NCI-H187 (cell line): Measurements from ENCODE around the gene USP28.
A peak's percentile ranks its signal among the peaks of the same experiment; 100 is the strongest.
"Not testable (repeated sequence)": the region's sequence is repeated elsewhere in the genome, so short reads cannot be mapped to it uniquely, and the experiment has no call there.

ENCODE experiments used
- DNase-seq, 2 experiments: peaks; one replicate each; lab custom pipeline; 2025; lab: John Stamatoyannopoulos, UW

The USP28 gene, protein sequence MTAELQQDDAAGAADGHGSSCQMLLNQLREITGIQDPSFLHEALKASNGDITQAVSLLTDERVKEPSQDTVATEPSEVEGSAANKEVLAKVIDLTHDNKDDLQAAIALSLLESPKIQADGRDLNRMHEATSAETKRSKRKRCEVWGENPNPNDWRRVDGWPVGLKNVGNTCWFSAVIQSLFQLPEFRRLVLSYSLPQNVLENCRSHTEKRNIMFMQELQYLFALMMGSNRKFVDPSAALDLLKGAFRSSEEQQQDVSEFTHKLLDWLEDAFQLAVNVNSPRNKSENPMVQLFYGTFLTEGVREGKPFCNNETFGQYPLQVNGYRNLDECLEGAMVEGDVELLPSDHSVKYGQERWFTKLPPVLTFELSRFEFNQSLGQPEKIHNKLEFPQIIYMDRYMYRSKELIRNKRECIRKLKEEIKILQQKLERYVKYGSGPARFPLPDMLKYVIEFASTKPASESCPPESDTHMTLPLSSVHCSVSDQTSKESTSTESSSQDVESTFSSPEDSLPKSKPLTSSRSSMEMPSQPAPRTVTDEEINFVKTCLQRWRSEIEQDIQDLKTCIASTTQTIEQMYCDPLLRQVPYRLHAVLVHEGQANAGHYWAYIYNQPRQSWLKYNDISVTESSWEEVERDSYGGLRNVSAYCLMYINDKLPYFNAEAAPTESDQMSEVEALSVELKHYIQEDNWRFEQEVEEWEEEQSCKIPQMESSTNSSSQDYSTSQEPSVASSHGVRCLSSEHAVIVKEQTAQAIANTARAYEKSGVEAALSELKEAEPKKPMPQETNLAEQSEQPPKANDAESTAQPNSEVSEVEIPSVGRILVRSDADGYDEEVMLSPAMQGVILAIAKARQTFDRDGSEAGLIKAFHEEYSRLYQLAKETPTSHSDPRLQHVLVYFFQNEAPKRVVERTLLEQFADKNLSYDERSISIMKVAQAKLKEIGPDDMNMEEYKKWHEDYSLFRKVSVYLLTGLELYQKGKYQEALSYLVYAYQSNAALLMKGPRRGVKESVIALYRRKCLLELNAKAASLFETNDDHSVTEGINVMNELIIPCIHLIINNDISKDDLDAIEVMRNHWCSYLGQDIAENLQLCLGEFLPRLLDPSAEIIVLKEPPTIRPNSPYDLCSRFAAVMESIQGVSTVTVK

DNA sequence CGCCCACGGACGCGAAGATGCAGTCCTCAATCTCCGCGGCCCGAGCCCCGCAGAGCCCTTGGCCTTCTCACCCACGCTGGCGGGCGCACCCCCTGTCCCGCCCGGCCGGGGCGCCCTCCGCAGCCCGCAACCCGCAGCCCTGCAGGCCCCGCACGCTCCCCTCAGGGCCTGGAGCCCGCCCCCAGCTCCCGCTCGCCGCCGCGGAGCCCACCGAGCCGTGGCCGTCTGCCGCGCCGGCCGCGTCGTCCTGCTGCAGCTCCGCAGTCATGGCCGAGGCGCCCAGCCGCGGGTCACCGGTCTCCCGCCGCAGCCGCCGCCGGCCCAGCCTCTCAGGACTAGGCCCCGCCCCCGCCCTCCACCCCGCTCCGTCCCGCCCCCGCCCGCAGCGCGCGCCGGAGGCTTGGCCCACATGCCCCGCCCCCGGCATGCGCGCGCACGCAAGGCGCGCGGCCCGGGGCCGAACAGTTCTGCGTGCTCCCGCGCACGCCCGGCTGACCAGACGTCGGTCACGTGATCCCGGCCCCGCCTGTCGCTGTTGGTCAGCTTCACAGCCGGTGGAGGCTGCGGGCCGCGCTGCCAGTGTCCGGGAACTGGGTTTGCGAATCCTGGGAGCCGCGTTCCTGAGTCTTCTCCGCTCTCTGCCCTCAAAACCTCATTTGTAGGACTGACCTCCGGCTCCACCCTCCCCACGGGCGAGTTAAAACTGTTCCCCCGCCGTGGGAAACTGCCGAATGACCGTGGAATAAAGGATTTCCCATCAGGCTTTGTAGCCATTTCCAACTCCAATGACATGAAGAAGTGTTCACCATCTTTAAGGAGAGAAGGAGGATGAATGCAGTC lies at the start of gene USP28:
TSS of gene USP28 (minus strand) at position 339 of the 840 bp plus-strand sequence. CDS start at position 268, 71 bp downstream.
- DNase-seq, result peak; percentile 85 to 95

- DNase-seq, result no peak
These were observed 48.2 kb upstream of the USP28 start for GRCh38 chr11:113923572-113923971.

GRCh38 chr11:113911491-113911890 lies 36.1 kb upstream of the USP28 start:
- DNase-seq, result not testable (repeated sequence)

DNA sequence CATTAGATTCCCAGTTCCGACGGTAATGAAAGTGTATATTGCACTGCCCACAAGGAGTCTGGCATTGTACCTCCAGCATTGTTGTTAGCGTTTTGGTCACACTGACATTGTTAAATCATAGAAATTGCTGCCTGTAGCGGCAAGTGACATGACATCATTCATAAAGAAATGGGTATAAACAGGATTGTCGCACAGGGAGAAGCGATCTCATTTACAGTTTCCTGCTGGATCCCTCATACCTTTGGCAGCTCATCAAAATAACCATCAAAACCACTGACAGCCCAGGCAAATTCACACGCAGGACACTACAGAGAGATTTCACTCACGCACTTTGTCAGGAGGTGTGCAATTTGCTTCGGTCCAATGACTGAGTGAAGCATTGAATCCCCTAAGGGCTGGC lies 32.7 kb upstream of the USP28 start:
- DNase-seq, result no peak

- DNase-seq, result no peak
These were observed 32.3 kb upstream of the USP28 start for GRCh38 chr11:113907681-113908080.

DNA sequence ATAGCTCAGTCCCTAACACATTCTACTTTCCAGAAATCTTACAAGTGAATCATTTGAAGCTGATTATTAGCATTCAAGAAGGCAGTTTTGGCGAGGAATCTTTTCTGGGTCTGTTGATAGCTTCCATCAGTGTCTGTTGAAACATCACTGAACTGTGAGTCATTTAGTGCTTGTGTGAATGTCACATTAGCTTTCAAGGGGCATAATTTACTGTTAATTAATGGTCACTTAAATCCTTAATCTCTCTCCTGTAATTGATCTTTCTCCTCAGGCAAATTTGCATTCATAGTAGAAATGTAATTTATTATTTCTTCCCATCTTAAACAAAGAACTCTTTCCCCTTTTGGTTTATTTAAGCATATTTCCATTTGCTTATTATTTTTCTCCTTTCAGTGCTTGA lies 31.8 kb upstream of the USP28 start:
- DNase-seq, result no peak

DNA sequence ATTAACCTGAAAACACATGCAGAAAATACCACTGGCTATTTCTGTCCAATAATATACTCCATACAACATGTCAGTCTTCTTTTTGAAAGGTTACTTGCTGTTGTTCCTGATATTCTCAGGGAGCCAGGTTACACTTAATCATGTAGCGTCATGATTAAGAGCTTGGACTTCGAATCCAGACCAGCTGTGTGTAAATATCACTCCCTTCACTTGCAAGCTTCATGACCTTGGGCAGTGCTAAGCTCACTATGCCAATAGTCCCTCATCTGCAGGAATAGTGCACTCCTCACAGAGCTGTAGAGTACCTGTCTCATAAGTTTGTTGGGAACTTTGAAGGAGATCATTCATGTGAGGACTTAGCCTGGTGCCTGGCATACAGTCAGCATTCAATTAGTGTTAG lies 31.1 kb upstream of the USP28 start:
- DNase-seq, result no peak

DNA sequence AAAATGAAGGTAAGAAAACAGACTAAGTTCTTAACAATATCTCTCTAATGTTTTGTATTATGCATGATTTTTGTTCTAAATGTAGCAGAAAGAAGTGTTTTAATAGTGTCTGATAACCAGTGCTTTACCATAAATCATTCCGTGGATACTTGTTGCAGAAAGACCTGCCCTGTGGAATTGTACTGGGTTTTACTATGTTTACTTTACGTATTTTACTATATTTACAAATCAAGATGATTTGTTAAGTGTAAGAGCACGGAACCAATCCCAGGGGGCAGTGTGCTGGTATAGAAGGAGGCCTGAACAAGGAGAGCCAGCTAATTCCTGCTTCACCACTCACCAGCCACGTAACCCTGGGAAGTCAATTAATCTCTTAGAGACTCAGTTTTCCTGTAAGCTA lies 30.7 kb upstream of the USP28 start:
- peak in 1 of 2 experiments; percentile 40 for DNase-seq

DNA sequence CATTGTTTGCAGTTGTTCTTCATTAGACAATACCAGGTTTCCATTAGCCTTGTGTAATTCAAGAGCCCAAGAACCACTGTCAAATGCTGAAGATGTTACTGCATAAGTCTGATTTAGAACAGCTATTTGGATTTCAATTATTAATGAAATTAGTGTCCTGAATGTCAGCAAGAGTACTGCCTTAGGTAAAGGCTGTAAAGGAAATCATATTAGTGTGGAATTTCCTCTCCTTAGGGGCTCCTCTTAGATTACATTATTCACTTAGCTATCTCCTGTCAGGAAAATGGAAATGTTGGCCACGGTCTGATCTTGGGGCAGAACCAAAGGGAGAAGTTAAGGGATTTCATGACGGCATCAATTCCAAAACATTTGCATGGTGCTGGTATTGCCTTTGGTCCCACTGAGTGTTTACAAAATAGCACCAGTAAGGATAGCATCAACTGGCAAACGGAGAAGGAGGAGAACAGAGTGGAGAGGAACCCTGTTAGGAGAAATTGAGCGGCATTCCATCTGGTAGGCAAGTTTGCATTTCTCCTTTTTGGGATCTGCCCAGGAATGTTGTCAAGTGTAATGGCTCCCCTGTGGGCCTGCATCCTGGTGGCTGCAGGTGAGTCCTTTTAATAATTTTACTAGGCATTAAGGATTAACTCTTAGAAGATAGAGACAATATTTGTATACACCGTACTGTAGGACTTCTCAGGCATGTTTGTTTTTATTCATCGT lies 29.2 kb upstream of the USP28 start, which contains the start of gene HTR3B:
TSS of gene HTR3B (plus strand) at position 418 of the 723 bp plus-strand sequence. CDS start at position 556, 138 bp downstream.
- DNase-seq, result no peak

- no peak for DNase-seq
These were observed 25.8 kb upstream of the USP28 start for GRCh38 chr11:113901141-113901540.

GRCh38 chr11:113896156-113896879 lies 20.9 kb upstream of the USP28 start:
- DNase-seq, result peak in 1 of 2 experiments; percentile 6

- DNase-seq, result peak in 1 of 2 experiments; percentile 16
These were observed 20.2 kb upstream of the USP28 start for GRCh38 chr11:113895367-113896155.

- DNase-seq, result no peak
These were observed 19.1 kb upstream of the USP28 start for GRCh38 chr11:113894421-113894996.

GRCh38 chr11:113888848-113889247 lies 13.5 kb upstream of the USP28 start:
- no peak for DNase-seq

DNA sequence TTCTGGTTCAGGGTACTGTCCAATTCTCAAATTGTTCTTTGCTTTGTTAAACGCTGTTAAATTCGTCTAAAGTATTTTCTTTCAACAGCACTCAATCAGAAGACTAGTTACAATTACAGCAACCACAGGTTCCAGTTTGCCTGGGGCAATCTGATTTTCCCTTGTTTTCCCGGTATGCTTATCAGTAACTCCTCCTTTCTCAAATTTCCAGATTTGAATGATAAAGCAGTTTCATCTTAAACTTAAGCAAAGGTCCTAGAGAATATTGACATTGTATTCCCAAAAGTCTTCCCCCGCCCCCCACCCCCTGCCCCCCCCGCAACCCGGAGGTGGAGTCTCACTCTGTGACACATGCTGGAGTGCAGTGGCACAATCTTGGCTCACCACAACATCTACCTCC lies 10.5 kb upstream of the USP28 start:
- DNase-seq, result no peak

DNA sequence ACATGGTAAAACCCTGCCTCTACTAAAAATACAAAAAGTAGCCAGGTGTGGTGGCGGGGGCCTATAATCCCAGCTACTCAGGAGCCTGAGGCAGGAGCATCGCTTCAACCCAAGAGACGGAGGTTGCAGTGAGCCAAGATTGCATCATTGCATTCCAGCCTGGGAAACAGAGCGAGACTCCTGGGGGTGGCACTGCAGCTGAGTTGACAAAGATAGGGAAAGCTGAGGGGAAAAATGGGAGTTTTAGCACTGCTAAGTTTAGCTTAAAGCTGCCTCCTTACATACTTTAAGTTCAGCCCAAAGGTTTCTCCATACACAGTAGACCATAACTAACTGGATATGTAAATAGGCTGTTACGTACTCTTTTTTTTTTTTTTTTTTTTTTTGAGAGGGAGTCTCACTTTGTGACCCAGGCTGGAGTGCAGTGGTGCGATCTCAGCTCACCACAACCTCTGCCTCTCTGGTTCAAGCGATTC lies 9.0 kb upstream of the USP28 start:
- no peak for DNase-seq

DNA sequence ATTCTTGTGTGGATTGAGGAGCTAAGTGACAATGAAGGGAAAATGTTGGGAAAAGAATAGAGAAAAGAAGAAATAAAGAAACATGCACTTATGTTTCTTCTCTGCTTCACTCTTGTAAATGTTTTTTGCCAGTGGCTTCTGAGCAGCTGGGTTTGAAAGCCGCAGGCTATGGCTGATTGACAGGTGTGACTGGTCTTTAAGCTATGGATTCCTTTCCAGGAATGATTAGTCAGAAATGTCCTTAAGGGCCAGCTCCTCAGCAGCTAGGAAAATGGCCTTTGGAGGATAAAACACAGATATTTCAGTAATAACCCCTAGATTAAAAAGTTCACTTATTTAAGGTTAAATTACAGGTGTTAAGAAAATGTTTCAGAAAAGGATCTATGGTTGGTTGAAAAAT lies 6.5 kb upstream of the USP28 start:
- DNase-seq, result no peak

GRCh38 chr11:113880971-113881370 lies 5.6 kb upstream of the USP28 start:
- DNase-seq, result no peak

GRCh38 chr11:113879446-113879845 lies 4.1 kb upstream of the USP28 start:
- DNase-seq, result not testable (repeated sequence)
